GM23248 (cell line): Measurements from ENCODE around the gene TRAPPC12.

Experiments
- EZH2 ChIP-seq: fragments of 200-600 bp; sonication (generic); IDR thresholded peaks from 2 replicates; pipeline ENCODE4 v1.6.1; 2018; ENCODE audit warnings: antibody characterized with exemption, mild to moderate bottlenecking; ENCODE audit not compliant: insufficient read depth, poor library complexity, severe bottlenecking
- EZH2phosphoT487 ChIP-seq: fragments of 200-600 bp; sonication (generic); IDR thresholded peaks from 2 replicates; pipeline ENCODE4 v1.6.1; 2018; ENCODE audit warnings: antibody characterized with exemption, moderate library complexity, mild to moderate bottlenecking, low read depth; ENCODE audit not compliant: insufficient read depth

GRCh38 chr2:3478846-3479385 is 99.4 kb downstream of the TRAPPC12 start:
- TF ChIP-seq EZH2phosphoT487 (no peak), EZH2 (no peak)
